ENCODE data around the gene CFAP61. TPM values are rescaled to one million over a fixed set of nuclear protein-coding genes. Genes with fewer than 3 reads are reported as not detected.

CFAP61 gene
- total RNA-seq, 2 donors from 2014 or later: 1.0 TPM

Other genes starting within 250 kb of the CFAP61 start
- gene NAA20, start 35.2 kb upstream of the CFAP61 start, total RNA-seq: 10 to 100 TPM; 49.0 to 63.1 TPM
- 10 to 100 TPM; 12.8 to 16.4 TPM for gene CRNKL1, start 66 bp upstream of the CFAP61 start, total RNA-seq